MM.1S (cell line): Measurements from ENCODE around the gene PIK3R1.

ENCODE experiments used
- DNase-seq: peaks from one replicate; pipeline ENCODE4 v3.0.0-alpha.2; 2015
- H2AFZ ChIP-seq: fragments of 300-600 bp; sonication (generic); 2 replicates; pipeline ENCODE4 v1.6.0; 2016; ENCODE audit warnings: antibody characterized with exemption, low read length
- H3F3A ChIP-seq: fragments of 300-600 bp; sonication (generic); 2 replicates; pipeline ENCODE4 v1.6.1; 2016; ENCODE audit warnings: mild to moderate bottlenecking, antibody characterized with exemption, low read length, moderate library complexity, mixed read lengths; ENCODE audit not compliant: insufficient read depth
- H3K27ac ChIP-seq: fragments of 300-600 bp; sonication (generic); 2 replicates; pipeline ENCODE4 v1.5.1; 2016; ENCODE audit warnings: mild to moderate bottlenecking, low read length
- H3K27me3 ChIP-seq: fragments of 300-600 bp; sonication (generic); replicated peaks from 2 replicates; pipeline ENCODE4 v1.6.0; 2016; ENCODE audit warnings: low read length; ENCODE audit not compliant: insufficient read depth
- H3K36me3 ChIP-seq: fragments of 300-600 bp; sonication (generic); replicated peaks from 2 replicates; pipeline ENCODE4 v1.6.1; 2016; ENCODE audit warnings: mild to moderate bottlenecking, low read length, mixed read lengths; ENCODE audit not compliant: insufficient read depth
- H3K4me1 ChIP-seq: fragments of 300-600 bp; sonication (generic); 2 replicates; pipeline ENCODE4 v1.6.1; 2016; ENCODE audit warnings: low read length, mixed read lengths
- H3K4me2 ChIP-seq: fragments of 300-600 bp; sonication (generic); 2 replicates; pipeline ENCODE4 v1.6.0; 2016; ENCODE audit warnings: low read depth, low read length
- H3K4me3 ChIP-seq: fragments of 300-600 bp; sonication (generic); 2 replicates; pipeline ENCODE4 v1.5.1; 2016; ENCODE audit warnings: low read length, mixed read lengths
- H3K79me2 ChIP-seq: fragments of 300-600 bp; sonication (generic); 2 replicates; pipeline ENCODE4 v1.6.1; 2016; ENCODE audit warnings: mixed run types, low read length, mixed read lengths
- H3K9ac ChIP-seq: fragments of 300-600 bp; sonication (generic); 2 replicates; pipeline ENCODE4 v1.6.1; 2016; ENCODE audit warnings: low read length, mixed read lengths
- H3K9me2 ChIP-seq: fragments of 300-600 bp; sonication (generic); replicated peaks from 2 replicates; pipeline ENCODE4 v1.6.1; 2016; ENCODE audit warnings: mild to moderate bottlenecking, low read length, mixed read lengths; ENCODE audit not compliant: insufficient read depth
- H3K9me3 ChIP-seq: fragments of 300-600 bp; sonication (generic); replicated peaks from 2 replicates; pipeline ENCODE4 v1.6.1; 2016; ENCODE audit warnings: mild to moderate bottlenecking, low read length, mixed read lengths; ENCODE audit not compliant: insufficient read depth
- H4K20me1 ChIP-seq: fragments of 300-600 bp; sonication (generic); 2 replicates; pipeline ENCODE4 v1.6.1; 2016; ENCODE audit warnings: mild to moderate bottlenecking, low read length, moderate library complexity, mixed read lengths; ENCODE audit not compliant: insufficient read depth
- CTCF ChIP-seq: fragments of 300-600 bp; sonication (generic); IDR thresholded peaks from 2 replicates; pipeline ENCODE4 v1.5.1; 2016; ENCODE audit warnings: antibody characterized with exemption, low read length, mixed read lengths
- EZH2 ChIP-seq: fragments of 300-600 bp; sonication (generic); optimal IDR thresholded peaks from 2 replicates; pipeline ENCODE3; 2017; ENCODE audit warnings: low read depth, mild to moderate bottlenecking, antibody characterized with exemption, low read length, mixed read lengths
- EZH2phosphoT487 ChIP-seq: fragments of 300-600 bp; sonication (generic); IDR thresholded peaks from 2 replicates; pipeline ENCODE4 v1.6.1; 2018; ENCODE audit warnings: antibody characterized with exemption, low read length

PIK3R1 gene

GRCh38 chr5:68254810-68255209 lies 39.3 kb downstream of the PIK3R1 start:
- no peaks in the 10 kb centered on the region for H3K9me2 ChIP-seq
- no peaks in the 10 kb centered on the region for H3K36me3 ChIP-seq
- H2AFZ ChIP-seq = no peak overlapping the region
- H3K27ac ChIP-seq = no peak overlapping the region
- H3K27me3 ChIP-seq = no peaks in the 10 kb centered on the region
- H4K20me1 ChIP-seq = no peaks in the 10 kb centered on the region
- no peaks in the 10 kb centered on the region for H3K4me1 ChIP-seq
- TF ChIP-seq EZH2 (no peak), EZH2phosphoT487 (no peak), CTCF (no peak)
- DNase-seq = no peak
- peaks cover 11% of the 10 kb centered on the region; the same call in 1 of the 2 replicates for H3K79me2 ChIP-seq
- H3F3A ChIP-seq = no peaks in the 10 kb centered on the region
- H3K4me2 ChIP-seq = no peak overlapping the region
- H3K4me3 ChIP-seq = no peak overlapping the region
- no peaks in the 10 kb centered on the region for H3K9me3 ChIP-seq
- no peak overlapping the region for H3K9ac ChIP-seq

GRCh38 chr5:68255305-68256120 lies 40.0 kb downstream of the PIK3R1 start:
- Histone ChIP-seq H3K4me2 (peak overlapping the region; percentile 12; the same call in 1 of the 2 replicates), H3K9ac (no peak overlapping the region), H3K4me1 (no peaks in the 10 kb centered on the region), H2AFZ (no peak overlapping the region), H3K9me3 (no peaks in the 10 kb centered on the region), H3K9me2 (no peaks in the 10 kb centered on the region), H3K36me3 (no peaks in the 10 kb centered on the region), H3K4me3 (0 out of 2 replicates have a peak overlapping the region, but pooled peaks have one; percentile 3), H3K27ac (no peak overlapping the region), H3F3A (no peaks in the 10 kb centered on the region), H4K20me1 (no peaks in the 10 kb centered on the region), H3K79me2 (peaks cover 11% of the 10 kb centered on the region; the same call in 1 of the 2 replicates), H3K27me3 (no peaks in the 10 kb centered on the region)
- DNase-seq = peak; percentile 39
- no peak for TF ChIP-seq EZH2phosphoT487
- no peak for TF ChIP-seq EZH2

- Histone ChIP-seq H3K4me3 (no peak overlapping the region), H3K9me2 (no peaks in the 10 kb centered on the region), H3F3A (no peaks in the 10 kb centered on the region), H3K27ac (no peak overlapping the region), H3K79me2 (peaks cover 11% of the 10 kb centered on the region; the same call in 1 of the 2 replicates), H3K4me1 (no peaks in the 10 kb centered on the region), H3K4me2 (no peak overlapping the region), H3K9ac (no peak overlapping the region), H3K9me3 (no peaks in the 10 kb centered on the region), H4K20me1 (no peaks in the 10 kb centered on the region), H3K27me3 (no peaks in the 10 kb centered on the region), H3K36me3 (no peaks in the 10 kb centered on the region), H2AFZ (no peak overlapping the region)
- no peak for DNase-seq
- TF ChIP-seq EZH2phosphoT487 = no peak
Observed at GRCh38 chr5:68257210-68257609, 41.7 kb downstream of the PIK3R1 start.

GRCh38 chr5:68258531-68258930 lies 43.0 kb downstream of the PIK3R1 start:
- H4K20me1 ChIP-seq = no peaks in the 10 kb centered on the region
- no peak for DNase-seq

More at GRCh38 chr5:68258531-68258930, 43.0 kb downstream of the PIK3R1 start:
- no peaks in the 10 kb centered on the region for H3K9me3 ChIP-seq
- no peak overlapping the region for H2AFZ ChIP-seq
- no peaks in the 10 kb centered on the region for H3K9me2 ChIP-seq
- no peaks in the 10 kb centered on the region for H3K27me3 ChIP-seq
- no peak overlapping the region for H3K27ac ChIP-seq
- H3K4me1 ChIP-seq = no peaks in the 10 kb centered on the region
- H3K4me3 ChIP-seq = no peak overlapping the region
- H3K79me2 ChIP-seq = 0 out of 2 replicates have a peak, but pooled peaks cover 3% of the 10 kb centered on the region
- no peaks in the 10 kb centered on the region for H3K36me3 ChIP-seq
- TF ChIP-seq CTCF = no peak
- no peak for TF ChIP-seq EZH2phosphoT487
- H3K9ac ChIP-seq = no peak overlapping the region
- H3F3A ChIP-seq = no peaks in the 10 kb centered on the region
- H3K4me2 ChIP-seq = no peak overlapping the region
